8988T (cell line): Measurements from ENCODE around the gene UCP3.
"Not testable (repeated sequence)": the region's sequence is repeated elsewhere in the genome, so short reads cannot be mapped to it uniquely, and the experiment has no call there.

Experiments used
- DNase-seq: peaks from one replicate; pipeline ENCODE4 v3.0.0; 2011

Gene UCP3

GRCh38 chr11:73999581-74000306 is 9.1 kb downstream of the UCP3 start:
- DNase-seq = no peak

DNA sequence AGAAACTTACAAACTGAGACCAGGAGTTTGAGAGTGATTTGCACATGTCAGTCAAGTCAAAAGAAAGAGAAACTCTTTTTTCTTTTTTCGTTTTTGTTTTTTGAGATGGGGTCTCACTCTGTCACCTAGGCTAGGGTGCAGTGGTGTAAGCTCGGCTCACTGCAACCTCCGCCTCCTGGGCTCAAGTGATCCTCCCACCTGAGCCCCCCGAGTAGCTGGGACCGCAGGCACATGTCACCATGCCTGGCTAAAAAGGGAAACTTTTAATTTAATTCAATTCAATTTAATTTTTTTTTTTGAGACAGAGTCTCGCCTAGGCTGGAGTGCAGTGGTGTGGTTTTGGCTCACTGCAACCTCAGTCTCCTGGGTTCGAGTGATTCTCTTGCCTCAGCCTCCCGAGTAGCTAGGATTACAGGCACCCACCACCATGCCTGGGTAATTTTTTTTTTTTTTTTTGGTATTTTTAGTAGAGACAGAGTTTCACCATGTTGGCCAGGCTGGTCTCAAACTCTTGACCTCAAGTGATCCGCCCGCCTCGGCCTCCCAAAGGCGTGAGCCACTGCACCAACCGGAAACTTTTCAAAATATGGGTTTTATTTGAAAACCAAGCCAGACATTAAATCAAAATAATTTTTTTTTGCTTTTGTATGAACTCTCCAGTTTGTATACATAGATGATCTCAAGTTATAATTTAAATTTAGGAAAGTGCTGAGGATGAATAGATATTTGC is 9.9 kb downstream of the UCP3 start:
- no peak for DNase-seq

GRCh38 chr11:73997120-73997770 is 11.6 kb downstream of the UCP3 start:
- no peak for DNase-seq

GRCh38 chr11:73996161-73996747 is 12.6 kb downstream of the UCP3 start:
- no peak for DNase-seq

GRCh38 chr11:73995731-73996130 is 13.2 kb downstream of the UCP3 start:
- DNase-seq = no peak

DNA sequence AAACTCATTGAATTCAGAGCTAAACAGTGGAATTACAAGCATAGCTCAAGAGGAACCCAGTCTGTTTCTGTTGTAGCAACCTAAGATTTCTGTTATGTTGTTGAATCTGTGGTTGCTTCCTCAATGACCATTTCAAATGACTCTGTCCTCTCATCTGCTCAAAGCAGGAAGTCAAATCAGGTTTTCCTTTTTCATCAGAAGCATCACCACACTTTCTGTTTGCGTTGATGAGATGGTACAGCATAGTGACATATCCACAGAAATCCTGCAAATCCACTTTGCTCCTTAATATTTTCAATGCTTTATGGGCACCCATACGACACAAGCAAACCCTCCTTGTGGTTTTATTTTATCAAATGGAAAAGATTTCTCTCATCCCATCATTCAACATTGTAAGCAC is 13.6 kb downstream of the UCP3 start:
- DNase-seq = no peak

DNA sequence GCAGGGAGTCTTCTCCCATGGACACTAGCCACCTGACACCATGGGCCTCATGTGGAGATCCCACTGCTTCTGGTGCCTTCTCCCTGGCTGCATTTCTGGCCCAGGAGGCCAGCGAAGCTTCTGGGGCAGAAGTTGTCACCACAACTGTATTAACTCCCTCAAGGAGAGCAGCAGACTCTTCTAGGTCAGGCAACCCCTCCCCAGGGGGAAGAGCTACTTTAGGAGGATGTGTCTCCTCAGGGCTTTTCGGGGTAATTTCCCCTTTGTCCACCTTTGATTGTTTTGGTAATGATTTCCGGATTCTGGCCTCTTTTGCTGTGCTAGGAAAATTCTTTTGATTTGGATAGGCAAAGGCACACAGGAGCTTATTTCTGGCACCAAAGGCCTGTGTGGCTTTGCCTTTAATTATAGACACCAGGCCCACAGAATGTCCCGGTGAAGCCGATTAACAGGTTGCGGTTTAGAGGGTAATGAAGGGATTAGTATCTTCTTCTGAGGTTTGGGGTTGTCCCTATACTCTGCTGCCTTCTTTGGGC is 17.3 kb downstream of the UCP3 start:
- no peak for DNase-seq

GRCh38 chr11:73990730-73991129 is 18.2 kb downstream of the UCP3 start:
- DNase-seq = no peak

GRCh38 chr11:73989156-73989555 is 19.7 kb downstream of the UCP3 start:
- peak; percentile 17 for DNase-seq

DNA sequence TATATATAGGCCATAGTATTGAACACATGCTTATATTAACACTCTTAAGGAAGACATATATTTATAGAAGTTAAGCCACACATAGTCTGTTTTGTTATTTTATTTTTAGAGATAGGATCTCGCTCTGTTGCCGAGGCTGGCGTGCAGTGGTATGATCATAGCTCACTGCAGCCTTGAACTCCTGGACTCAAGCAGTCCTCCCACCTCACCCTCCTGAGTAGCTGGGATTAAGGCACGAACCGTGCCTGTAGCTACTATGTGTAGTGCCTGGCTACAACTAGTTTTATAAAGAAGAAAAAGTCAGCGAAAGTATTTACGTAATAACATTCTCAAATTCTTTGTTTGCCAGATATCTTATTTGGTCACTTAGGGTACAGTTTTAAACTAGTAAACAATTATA is 20.7 kb downstream of the UCP3 start:
- no peak for DNase-seq

DNA sequence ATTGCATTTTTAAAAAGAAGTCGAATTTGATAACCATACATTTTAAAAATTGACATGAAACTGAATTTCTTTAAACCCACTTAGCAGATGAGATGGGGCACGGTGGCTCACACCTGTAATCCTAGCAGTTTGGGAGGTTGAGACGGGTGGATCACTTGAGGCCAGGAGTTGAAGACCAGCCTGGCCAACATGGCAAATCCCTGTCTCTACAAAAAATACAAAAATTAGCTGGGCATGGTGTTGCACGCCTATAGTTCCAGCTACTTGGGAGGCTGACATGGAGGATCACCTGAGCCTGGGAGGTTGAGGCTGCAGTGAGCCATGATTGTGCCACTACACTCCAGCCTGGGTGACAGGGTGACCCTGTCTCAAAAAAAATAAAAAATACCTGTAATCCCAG is 23.2 kb downstream of the UCP3 start:
- not testable (repeated sequence) for DNase-seq

DNA sequence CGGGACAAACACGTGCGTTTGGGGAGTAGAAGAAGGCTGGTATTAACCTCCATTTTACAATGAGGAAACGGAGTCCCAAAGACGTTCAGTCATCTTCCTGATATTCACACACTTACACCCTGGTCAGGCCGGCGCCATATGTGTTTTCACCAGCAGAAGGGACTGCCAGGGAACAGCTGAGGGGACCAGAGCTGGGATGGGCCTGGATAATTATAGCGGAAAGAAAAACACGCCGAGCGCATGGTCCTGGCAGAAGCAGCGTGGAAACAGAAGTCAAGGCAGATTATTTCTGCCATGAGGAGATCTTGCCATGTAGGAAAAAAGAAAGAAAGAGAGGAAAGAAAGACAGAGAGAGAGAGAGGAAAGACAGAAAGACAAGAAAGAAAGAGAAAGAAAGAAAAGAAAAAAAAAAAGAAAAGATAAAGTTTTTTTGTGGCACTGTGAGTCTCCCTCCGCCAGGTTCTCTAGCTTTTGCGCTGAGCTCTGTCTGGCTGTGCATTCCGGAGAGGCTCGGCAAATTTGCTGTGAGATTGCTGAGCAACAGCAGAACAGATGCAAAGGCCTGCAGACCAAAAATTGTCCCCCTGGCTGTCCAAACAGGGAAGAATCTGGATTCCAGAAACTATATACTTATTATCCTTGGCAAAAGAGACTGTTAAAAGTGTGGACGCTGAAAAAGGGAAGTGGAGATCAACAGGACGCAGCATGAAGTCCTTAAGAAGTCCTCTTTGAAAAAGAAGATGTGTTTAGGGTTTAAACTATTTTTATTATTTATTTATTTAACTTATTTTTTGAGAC is 24.9 kb downstream of the UCP3 start:
- peak; percentile 11 for DNase-seq

- DNase-seq = peak; percentile 97
These were observed 25.7 kb downstream of the UCP3 start for GRCh38 chr11:73982990-73983740.

DNA sequence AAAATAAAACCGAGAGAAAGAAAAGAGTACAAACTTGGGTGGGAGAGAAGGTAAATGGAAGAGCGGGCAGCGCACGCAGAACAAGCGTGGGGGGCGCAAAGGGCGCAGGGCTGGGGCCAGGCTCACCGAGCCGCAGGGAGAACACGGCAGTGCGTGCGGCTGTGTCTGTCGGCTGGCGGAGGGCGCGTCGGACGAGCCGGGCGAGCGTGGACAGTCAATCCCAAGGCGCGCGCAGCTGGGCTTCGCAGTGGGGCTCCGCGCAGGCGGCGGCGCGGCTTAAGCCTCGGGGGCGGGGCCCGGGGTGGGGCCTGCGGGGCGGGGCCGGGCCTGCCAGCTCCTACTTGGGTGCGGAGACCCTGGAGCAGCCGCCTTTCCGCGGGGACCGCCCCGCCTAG is 26.3 kb downstream of the UCP3 start, which contains the start of gene UCP2:
Gene UCP2, minus strand, starts transcription at position 249 of the 395 bp plus-strand sequence. CDS start 4,465 bp downstream, outside the sequence.
- DNase-seq = peak; percentile 92

GRCh38 chr11:73981051-73981805 is 27.7 kb downstream of the UCP3 start:
- DNase-seq = peak; percentile 7

GRCh38 chr11:73980001-73980961 is 28.6 kb downstream of the UCP3 start:
- DNase-seq = peak; percentile 20

- DNase-seq = no peak
These were observed 30.3 kb downstream of the UCP3 start for GRCh38 chr11:73978576-73979086.

GRCh38 chr11:73977856-73978519 is 30.9 kb downstream of the UCP3 start:
- DNase-seq = no peak
